ENCODE data around the gene TMEM40.

The TMEM40 gene

GRCh38 chr3:12773030-12773709 lies 14.1 kb upstream of the TMEM40 start:
- no peak for DNase-seq
- H3K36me3 ChIP-seq, result no peaks in the 10 kb centered on the region
- H3K4me1 ChIP-seq, result no peaks in the 10 kb centered on the region
- H3K27me3 ChIP-seq, result no peaks in the 10 kb centered on the region
- H3K4me3 ChIP-seq (ENCODE audit: low read depth, low read length), result no peak overlapping the region
- H3K9me3 ChIP-seq, result no peaks in the 10 kb centered on the region
- TF ChIP-seq CTCF (IDR thresholded peaks at IDR 0.05; ENCODE audit: low read depth, low read length), result no peak

GRCh38 chr3:12772462-12772861 lies 13.4 kb upstream of the TMEM40 start:
- H3K4me1 ChIP-seq, result no peaks in the 10 kb centered on the region
- H3K36me3 ChIP-seq, result no peaks in the 10 kb centered on the region
- no peak for DNase-seq

GRCh38 chr3:12771236-12771635 lies 12.2 kb upstream of the TMEM40 start:
- H3K4me1 ChIP-seq, result no peaks in the 10 kb centered on the region
- H3K27me3 ChIP-seq, result no peaks in the 10 kb centered on the region
- no peaks in the 10 kb centered on the region for H3K36me3 ChIP-seq
- no peak overlapping the region for H3K4me3 ChIP-seq (ENCODE audit: low read depth, low read length)
- no peak for TF ChIP-seq CTCF (IDR thresholded peaks at IDR 0.05; ENCODE audit: low read depth, low read length)
- no peak for DNase-seq
- H3K9me3 ChIP-seq, result no peaks in the 10 kb centered on the region

More at GRCh38 chr3:12772462-12772861, 13.4 kb upstream of the TMEM40 start:
- no peak for TF ChIP-seq CTCF (IDR thresholded peaks at IDR 0.05; ENCODE audit: low read depth, low read length)
- H3K9me3 ChIP-seq, result no peaks in the 10 kb centered on the region
- H3K27me3 ChIP-seq, result no peaks in the 10 kb centered on the region
- no peak overlapping the region for H3K4me3 ChIP-seq (ENCODE audit: low read depth, low read length)

GRCh38 chr3:12769761-12770160 lies 10.7 kb upstream of the TMEM40 start:
- Histone ChIP-seq H3K4me3 (ENCODE audit: low read depth, low read length) (no peak overlapping the region), H3K9me3 (no peaks in the 10 kb centered on the region), H3K36me3 (no peaks in the 10 kb centered on the region), H3K27me3 (no peaks in the 10 kb centered on the region), H3K4me1 (no peaks in the 10 kb centered on the region)
- no peak for DNase-seq
- TF ChIP-seq CTCF (IDR thresholded peaks at IDR 0.05; ENCODE audit: low read depth, low read length), result no peak

- H3K9me3 ChIP-seq, result no peaks in the 10 kb centered on the region
- no peak for DNase-seq
- H3K4me3 ChIP-seq (ENCODE audit: low read depth, low read length), result no peak overlapping the region
- TF ChIP-seq CTCF (IDR thresholded peaks at IDR 0.05; ENCODE audit: low read depth, low read length), result no peak
- H3K27me3 ChIP-seq, result no peaks in the 10 kb centered on the region
- no peaks in the 10 kb centered on the region for H3K4me1 ChIP-seq
- H3K36me3 ChIP-seq, result no peaks in the 10 kb centered on the region
Observed at GRCh38 chr3:12768579-12769527, 9.8 kb upstream of the TMEM40 start.

GRCh38 chr3:12766541-12766940 lies 7.5 kb upstream of the TMEM40 start:
- no peaks in the 10 kb centered on the region for H3K9me3 ChIP-seq
- no peaks in the 10 kb centered on the region for H3K27me3 ChIP-seq
- no peak for DNase-seq
- no peaks in the 10 kb centered on the region for H3K4me1 ChIP-seq
- H3K4me3 ChIP-seq (ENCODE audit: low read depth, low read length), result no peak overlapping the region
- TF ChIP-seq CTCF (IDR thresholded peaks at IDR 0.05; ENCODE audit: low read depth, low read length), result no peak
- H3K36me3 ChIP-seq, result no peaks in the 10 kb centered on the region
